ENCODE measurements around the gene HSBP1. TPM values are rescaled to one million over a fixed set of nuclear protein-coding genes. Genes with fewer than 3 reads are reported as not detected.
A peak's percentile ranks its signal among the peaks of the same experiment; 100 is the strongest.

The HSBP1 gene
- total and polyA plus RNA-seq, 2 of the 8 experiments (the other 6 are each of a cell fraction or from before 2014, with no cell fraction given), result 78.4 to 219 TPM

DNA sequence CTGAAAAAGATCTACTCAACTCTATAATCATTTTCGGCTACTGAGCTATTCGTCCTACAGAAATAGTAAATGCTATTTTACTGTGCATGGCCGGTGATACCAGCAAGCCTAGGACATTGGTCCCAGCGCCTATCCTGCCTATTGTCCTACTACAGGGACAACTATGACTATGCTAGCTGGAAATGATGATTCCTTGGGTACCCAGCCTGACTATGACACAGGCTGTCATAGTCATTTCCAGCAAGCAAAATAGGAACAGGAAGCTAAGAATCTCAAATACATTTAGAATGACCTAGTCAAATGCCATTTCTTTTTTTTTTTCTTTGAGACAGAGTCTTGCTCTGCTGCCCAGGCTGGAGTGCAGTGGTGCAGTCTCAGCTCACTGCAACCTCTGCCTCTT, 33.7 kb upstream of the HSBP1 start:
- Histone ChIP-seq H3K18ac (ENCODE audit: extremely low read depth, low read length) (no peak overlapping the region), H3K4me3 (ENCODE audit: extremely low read depth in 1 of 4, insufficient read depth in 2 of 4, low read depth in 3 of 4, low read length in 4 of 4) (no peak overlapping the region), H3K9me3 (ENCODE audit: insufficient read depth in 2 of 2, low read depth in 1 of 2, low read length in 1 of 2) (no peaks in the 10 kb centered on the region), H4K91ac (replicated peaks; ENCODE audit: insufficient read length, low read length) (no peak overlapping the region), H2BK15ac (ENCODE audit: low read length) (no peak overlapping the region), H3K79me2 (ENCODE audit: control insufficient read depth in 1 of 2, insufficient read depth in 2 of 2, low read length in 2 of 2) (no peaks in the 10 kb centered on the region), H3K27me3 (replicated peaks in 1 of 4; ENCODE audit: control insufficient read depth in 3 of 4, extremely low read depth in 1 of 4, insufficient read depth in 3 of 4, low read length in 3 of 4) (no peaks in the 10 kb centered on the region), H3K14ac (ENCODE audit: insufficient read length) (no peak overlapping the region), H4K20me1 (replicated peaks in 1 of 2; ENCODE audit: control insufficient read depth in 1 of 2, insufficient read depth in 2 of 2, low read length in 2 of 2) (no peaks in the 10 kb centered on the region), H2BK120ac (replicated peaks; ENCODE audit: low read depth, low read length) (no peak overlapping the region), H4K8ac (ENCODE audit: extremely low read depth, insufficient read depth, low read length) (no peak overlapping the region), H3K27ac (ENCODE audit: low read depth, low read length) (no peak overlapping the region), H2BK20ac (ENCODE audit: low read length) (no peak overlapping the region), H2AK5ac (ENCODE audit: low read depth, low read length) (0 out of 2 replicates have a peak overlapping the region, but pooled peaks have one; percentile 46), H3K79me1 (ENCODE audit: low read depth, low read length) (no peaks in the 10 kb centered on the region), H2BK5ac (ENCODE audit: low read depth, low read length) (no peak overlapping the region), H3K23me2 (ENCODE audit: low read depth, low read length) (no peaks in the 10 kb centered on the region), H3K56ac (replicated peaks; ENCODE audit: insufficient read length, low read depth, low read length) (no peak overlapping the region), H3K23ac (ENCODE audit: insufficient read length) (no peak overlapping the region), H3K9ac (replicated peaks in 1 of 4; ENCODE audit: extremely low read depth in 1 of 4, low read depth in 3 of 4, low read length in 3 of 4) (no peak overlapping the region), H2BK12ac (ENCODE audit: low read depth, low read length) (no peak overlapping the region), H3K4me2 (ENCODE audit: insufficient read depth in 1 of 2, low read depth in 2 of 2, low read length in 2 of 2) (no peak overlapping the region), H2AFZ (ENCODE audit: low read length) (no peak overlapping the region), H3K4ac (replicated peaks; ENCODE audit: insufficient read length, low read depth, low read length) (no peak overlapping the region), H4K5ac (ENCODE audit: insufficient read length, low read depth, low read length) (no peak overlapping the region), H3K4me1 (replicated peaks in 1 of 4; ENCODE audit: control insufficient read depth in 3 of 4, insufficient read depth in 4 of 4, low read length in 3 of 4) (peaks cover under 1 to 10% (median 6%) of the 10 kb centered on the region in 4 experiments; a peak in 6 of 7 replicates), H3K36me3 (ENCODE audit: control insufficient read depth in 2 of 4, insufficient read depth in 4 of 4, low read length in 3 of 4) (no peaks in the 10 kb centered on the region)
- no peak for DNase-seq (ENCODE audit: low read depth in 1 of 2, low spot score in 2 of 2)
- TF ChIP-seq JUN (IDR thresholded peaks at IDR 0.05; ENCODE audit: low read depth, low read length), result no peak
- TF ChIP-seq TCF12 (IDR thresholded peaks at IDR 0.05; ENCODE audit: low read depth, low read length), result no peak
- no peak for TF ChIP-seq CBX5 (IDR thresholded peaks at IDR 0.05; ENCODE audit: low read depth, low read length)
- TF ChIP-seq ASH2L (IDR thresholded peaks at IDR 0.05; ENCODE audit: low read length), result no peak
- TF ChIP-seq KDM5A (IDR thresholded peaks at IDR 0.05; ENCODE audit: low read length), result no peak
- TF ChIP-seq TAF1 (IDR thresholded peaks at IDR 0.05; ENCODE audit: low read depth, low read length), result no peak
- TF ChIP-seq HDAC2 (IDR thresholded peaks at IDR 0.05; ENCODE audit: borderline replicate concordance in 1 of 2, low read depth in 2 of 2, low read length in 2 of 2), result no peak
- no peak for TF ChIP-seq CHD2 (IDR thresholded peaks at IDR 0.05; ENCODE audit: low read length)
- TF ChIP-seq, protein P1, sequence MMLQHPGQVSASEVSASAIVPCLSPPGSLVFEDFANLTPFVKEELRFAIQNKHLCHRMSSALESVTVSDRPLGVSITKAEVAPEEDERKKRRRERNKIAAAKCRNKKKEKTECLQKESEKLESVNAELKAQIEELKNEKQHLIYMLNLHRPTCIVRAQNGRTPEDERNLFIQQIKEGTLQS (IDR thresholded peaks at IDR 0.05; ENCODE audit: insufficient read depth, low read depth, low read length), result no peak
- no peak for TF ChIP-seq EGR1 (IDR thresholded peaks at IDR 0.05; ENCODE audit: borderline replicate concordance, low read depth, low read length)
- no peak for TF ChIP-seq SUZ12 (IDR thresholded peaks at IDR 0.05; ENCODE audit: low read length)
- no peak for TF ChIP-seq NRF1 (IDR thresholded peaks at IDR 0.05; ENCODE audit: low read depth, low read length)
- no peak for TF ChIP-seq BRCA1 (IDR thresholded peaks at IDR 0.05; ENCODE audit: low read depth, low read length)
- no peak for TF ChIP-seq SAP30 (IDR thresholded peaks at IDR 0.05; ENCODE audit: insufficient read depth, insufficient replicate concordance, low read length)
- ChIA-PET POLR2A (ENCODE audit: partially characterized antibody) (no interaction called here), CTCF (ENCODE audit: partially characterized antibody) (interaction anchor here (0.5 to 1.8 kb wide), 5 partner anchors 13 to 183 kb away, joined by 3 to 5 read pairs (median 4); no protein-coding TSS in a partner anchor)
- FAIRE-seq, result no peak
- 90% methylated on average over 4 of the region's 4 CpGs; no CpG with 5 or more reads in 1 of the 2 experiments for WGBS, 2 experiments (ENCODE audit: extremely low coverage in 1 of 2, insufficient coverage in 1 of 2, insufficient read length in 1 of 2, insufficient replicate concordance in 2 of 2, low coverage in 1 of 2, low lambda C conversion rate in 2 of 2, missing lambda C conversion rate in 1 of 2)

Data from H1 (cell line).